Measurements from ENCODE around the gene LTF.
A peak's percentile ranks its signal among the peaks of the same experiment; 100 is the strongest.
"Not testable (repeated sequence)": the region's sequence is repeated elsewhere in the genome, so short reads cannot be mapped to it uniquely, and the experiment has no call there.

The LTF gene

DNA sequence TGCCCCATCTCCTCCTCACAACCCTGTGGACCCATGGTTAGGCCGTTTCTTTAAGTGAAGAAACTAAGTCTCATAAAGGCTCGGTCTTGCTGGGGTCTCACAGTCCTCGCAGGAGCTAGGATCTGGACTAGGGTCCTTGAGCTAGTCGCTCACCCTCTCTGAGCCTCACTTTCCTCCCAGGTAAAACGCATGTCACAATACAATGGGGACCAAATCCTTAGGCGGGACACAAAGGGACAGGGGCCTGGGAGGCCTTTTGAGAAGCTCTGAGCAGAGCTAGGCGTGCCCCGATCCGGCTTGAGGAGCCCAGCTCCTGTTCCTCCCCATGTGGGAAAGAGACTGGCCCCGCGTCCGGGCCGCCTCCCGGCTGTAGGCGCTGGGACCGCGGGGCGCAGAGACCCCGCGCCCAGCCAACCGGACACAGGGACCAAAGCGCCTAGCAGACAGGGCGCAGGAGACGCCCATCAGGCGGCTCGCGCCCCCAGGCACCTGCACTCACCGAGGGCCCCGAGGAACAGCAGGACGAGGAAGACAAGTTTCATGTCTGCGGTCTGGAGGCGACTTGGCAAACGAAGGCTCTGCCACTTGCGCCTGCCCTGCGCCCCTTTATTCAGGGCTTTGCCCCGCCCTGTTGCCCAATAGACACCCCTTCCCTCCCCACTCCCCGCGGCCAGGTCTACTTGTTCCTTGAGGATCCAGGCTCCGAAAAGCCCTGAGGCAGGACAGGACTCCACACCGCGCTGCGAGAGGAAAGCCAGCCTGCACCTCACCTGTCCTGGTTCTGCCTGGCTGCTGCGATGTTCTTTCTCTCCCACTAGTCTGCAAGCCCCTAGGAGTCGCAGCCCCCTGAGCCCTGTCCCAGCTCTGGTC is at the start of gene LTF:
Gene LTF, minus strand, starts transcription at position 580 of the 870 bp plus-strand sequence. Its CDS starts 38 bp downstream, at position 542.
- no peak for DNase-seq (ENCODE audit: low read depth in 2 of 2)

DNA sequence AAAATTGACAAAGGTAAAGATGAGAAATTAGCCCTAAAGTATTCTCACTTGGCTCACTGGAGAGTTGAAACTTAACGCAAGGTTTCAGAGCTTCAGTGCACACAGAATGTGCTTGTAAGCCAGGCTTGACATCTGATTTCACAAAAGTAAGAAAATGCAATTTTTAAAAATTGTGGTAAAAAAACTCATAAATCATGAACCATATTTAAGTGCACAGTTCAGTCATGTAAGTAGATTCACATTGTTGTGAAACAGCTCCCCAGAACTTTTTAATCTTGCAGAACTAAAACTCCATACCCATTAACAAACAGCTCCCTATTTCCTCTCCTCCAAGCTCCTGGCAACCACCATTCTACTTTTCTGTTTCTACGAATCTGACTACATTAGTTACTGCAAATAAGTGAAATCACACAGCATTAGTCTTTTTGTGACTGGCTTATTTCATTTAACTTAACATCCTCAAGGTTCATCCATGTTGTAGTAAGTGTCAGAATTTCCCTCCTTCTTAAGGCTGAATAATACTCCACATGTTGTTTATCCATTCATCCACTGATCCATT is 47.6 kb upstream of the LTF start:
- no peak for DNase-seq (ENCODE audit: low read depth in 2 of 2)

GRCh38 chr3:46509661-46510187 is 45.0 kb upstream of the LTF start:
- no peak for DNase-seq (ENCODE audit: low read depth in 2 of 2)

GRCh38 chr3:46508850-46509591 is 44.3 kb upstream of the LTF start:
- DNase-seq (ENCODE audit: low read depth in 2 of 2), result no peak

GRCh38 chr3:46506526-46506925 is 41.8 kb upstream of the LTF start:
- DNase-seq (ENCODE audit: low read depth in 2 of 2), result no peak

DNA sequence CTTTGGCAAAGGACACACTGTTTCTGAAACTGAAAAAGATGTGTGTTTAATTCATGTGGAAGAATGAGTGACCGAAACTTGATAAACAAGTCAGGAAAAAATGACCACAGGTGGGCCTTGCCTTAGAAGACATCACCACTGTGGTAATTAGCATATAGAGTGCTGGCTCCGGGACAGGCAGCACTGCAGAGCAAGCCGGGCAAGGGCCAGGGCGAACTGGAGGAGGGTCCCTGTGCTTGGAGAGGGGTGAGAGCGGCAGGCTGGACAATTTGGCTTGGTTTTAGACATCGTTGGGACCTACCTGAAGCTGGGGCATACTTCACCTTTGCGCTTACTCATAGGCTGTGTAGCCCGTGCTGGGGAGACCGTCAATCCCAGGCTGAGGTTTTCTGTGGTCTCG is 41.2 kb upstream of the LTF start:
- no peak for DNase-seq (ENCODE audit: low read depth in 2 of 2)

- no peak for DNase-seq (ENCODE audit: low read depth in 2 of 2)
Observed at GRCh38 chr3:46504789-46505188, 40.1 kb upstream of the LTF start.

DNA sequence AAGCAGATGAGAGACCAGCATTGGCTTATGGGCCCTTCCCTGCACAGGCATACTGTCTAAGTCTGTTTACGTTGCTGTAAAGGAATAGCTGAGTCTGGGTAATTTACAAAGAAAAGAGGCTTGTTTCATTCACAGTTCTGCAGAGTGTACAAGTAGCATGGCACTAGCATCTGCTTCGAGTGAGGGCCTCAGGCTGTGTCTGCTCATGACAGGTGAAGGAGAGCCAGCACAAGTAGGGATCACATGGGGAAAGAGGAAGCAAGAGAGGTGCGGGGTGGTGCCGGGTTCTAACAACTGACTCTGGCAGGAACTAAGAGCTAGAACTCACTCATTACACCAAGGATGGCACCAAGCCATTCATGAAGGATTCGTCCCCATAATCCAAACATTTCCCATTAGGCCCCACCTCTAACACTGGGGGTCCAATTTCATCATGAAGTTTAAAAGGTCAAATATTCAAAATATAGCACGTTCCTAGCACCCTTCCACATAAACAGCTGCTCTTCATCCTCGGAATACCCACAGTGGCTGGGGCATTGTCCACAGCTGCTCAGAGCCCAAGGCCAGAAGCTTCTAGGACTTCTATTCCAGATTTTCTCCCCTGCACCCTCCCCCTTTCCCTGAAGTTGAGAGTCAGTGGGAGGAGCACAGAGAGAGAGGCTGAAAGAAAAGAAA is 38.6 kb upstream of the LTF start:
- DNase-seq (ENCODE audit: low read depth in 2 of 2), result no peak

DNA sequence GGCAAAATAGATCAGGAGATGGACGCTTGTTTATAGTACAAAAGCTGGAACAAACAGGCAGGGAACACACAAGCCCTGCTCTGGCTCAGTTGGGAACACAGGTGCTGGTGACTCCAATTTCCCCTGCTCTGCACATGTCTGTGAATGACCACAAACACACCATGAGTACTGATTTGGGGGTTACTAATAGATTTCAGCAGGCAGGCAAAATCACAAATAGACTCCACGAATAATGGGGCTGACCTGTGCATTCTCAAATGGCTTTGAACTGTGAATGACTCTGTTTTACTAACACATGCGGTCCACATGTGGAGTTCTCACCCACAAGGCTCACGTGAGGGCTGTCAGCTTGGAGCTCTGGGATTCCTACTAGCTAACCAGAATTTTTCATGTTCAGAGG is 37.0 kb upstream of the LTF start:
- peak in 1 of 2 experiments; percentile 30 for DNase-seq (ENCODE audit: low read depth in 2 of 2)

GRCh38 chr3:46500656-46501635 is 36.2 kb upstream of the LTF start:
- peak; percentile 44 to 57 for DNase-seq (ENCODE audit: low read depth in 2 of 2)

DNA sequence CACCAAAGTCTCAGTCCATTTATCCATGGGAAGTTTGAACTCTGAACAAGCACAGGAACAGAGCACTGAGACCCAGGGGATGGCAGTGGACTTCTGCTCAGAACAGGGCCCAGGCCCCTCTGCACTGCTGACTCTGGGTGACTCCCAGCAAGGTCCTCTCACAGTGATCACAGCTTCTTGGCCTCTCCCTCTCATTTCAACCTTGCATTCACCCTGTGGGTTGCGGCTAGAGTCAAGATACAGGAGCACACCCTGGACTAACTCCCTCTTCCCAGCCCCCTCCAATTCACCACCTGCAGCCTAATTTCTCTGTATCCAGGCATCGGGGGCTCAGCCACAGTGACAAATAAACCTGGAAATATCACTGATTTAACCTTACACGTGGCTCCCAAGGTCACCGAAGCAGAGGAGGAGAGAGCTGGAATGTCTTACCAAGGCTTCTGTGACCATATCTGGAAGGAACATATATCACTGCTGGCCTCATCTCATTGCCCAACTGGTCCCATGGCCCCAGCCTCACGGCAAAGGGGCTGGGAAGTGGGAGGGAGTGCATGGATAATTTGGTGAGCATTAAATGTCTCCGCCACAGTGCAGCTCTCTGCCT is 34.3 kb upstream of the LTF start:
- DNase-seq (ENCODE audit: low read depth in 2 of 2), result no peak

DNA sequence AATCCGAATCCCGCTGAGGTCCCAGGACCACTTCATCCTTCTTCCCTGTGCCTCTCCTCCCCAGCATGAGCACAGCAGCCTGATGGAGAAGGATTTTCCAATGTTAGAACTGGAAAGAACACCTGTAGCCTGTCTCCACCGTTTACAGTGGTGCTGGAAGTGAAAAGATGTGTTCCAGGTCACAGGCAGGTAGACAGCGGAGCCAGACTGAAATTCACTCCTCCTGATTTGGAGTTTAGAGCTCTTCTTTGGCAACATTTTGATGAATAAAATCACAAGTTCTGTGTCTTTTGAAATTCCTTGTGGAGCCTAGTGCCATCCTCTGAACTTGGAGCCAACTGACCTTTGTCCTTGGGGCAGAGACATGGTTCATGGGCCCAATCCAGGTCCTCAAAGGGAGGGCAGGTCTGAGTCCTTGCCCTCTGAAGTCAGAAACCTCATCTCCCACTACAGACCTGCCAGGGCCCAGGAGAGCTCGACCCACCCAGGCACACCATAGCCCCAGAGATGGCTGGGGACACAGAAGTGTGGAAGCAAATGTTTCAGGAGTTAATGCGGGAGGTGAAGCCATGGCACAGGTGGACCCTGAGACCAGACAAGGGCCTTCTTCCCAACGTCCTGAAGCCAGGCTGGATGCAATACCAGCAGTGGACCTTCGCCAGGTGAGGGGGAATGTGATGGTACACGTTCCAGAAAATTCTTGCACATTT is 33.0 kb upstream of the LTF start, which contains the start of gene RTP3:
Gene RTP3, plus strand, starts transcription at position 421 of the 710 bp plus-strand sequence. Its CDS starts 87 bp downstream, at position 508.
- no peak for DNase-seq (ENCODE audit: low read depth in 2 of 2)

- no peak for DNase-seq (ENCODE audit: low read depth in 2 of 2)
Observed at GRCh38 chr3:46496746-46497555, 32.2 kb upstream of the LTF start.

GRCh38 chr3:46495901-46496456 is 31.3 kb upstream of the LTF start:
- no peak for DNase-seq (ENCODE audit: low read depth in 2 of 2)

DNA sequence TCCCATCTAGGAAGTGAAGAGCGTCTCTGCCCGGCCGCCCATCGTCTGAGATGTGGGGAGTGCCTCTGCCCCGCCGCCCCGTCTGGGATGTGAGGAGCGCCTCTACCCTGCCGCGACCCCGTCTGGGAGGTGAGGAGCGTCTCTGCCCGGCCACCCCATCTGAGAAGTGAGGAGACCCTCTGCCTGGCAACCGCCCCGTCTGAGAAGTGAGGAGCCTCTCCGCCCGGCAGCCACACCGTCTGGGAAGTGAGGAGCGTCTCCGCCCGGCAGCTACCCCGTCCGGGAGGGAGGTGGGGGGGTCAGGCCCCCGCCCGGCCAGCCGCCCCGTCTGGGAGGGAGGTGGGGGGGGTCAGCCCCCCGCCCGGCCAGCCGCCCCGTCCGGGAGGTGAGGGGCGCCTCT is 29.8 kb upstream of the LTF start:
- not testable (repeated sequence) for DNase-seq (ENCODE audit: low read depth in 2 of 2)

DNA sequence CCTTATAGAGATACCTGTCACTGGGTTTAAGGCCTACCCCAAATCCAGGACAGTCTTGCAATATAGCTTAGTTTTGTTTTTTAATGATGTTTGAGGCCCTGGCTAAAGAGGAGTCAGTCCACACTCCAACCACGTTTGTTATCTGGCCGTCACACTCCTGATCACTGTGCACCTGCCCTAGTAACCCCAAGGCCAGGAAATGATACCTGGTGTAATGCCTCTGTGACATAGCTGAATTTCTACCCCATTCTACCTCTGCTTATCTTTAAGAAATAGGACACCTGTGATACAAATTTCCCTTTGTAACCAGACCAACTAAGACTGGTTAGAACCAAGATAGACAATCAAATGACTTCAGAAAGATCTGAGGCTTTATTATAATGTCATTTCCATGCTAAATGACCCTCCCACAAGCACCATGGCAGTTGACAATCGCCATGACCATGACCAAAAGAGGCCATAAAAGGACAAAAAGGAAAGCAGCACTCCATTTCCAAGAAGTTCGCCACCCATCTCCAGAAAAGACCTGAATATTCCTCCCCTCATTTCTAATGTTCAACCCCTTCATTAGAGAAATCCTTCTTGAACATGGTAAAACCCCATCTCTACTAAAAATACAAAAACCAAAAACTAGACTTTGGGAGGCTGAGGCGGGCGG is 28.3 kb upstream of the LTF start:
- no peak for DNase-seq (ENCODE audit: low read depth in 2 of 2)
